Smooth muscle cell (in vitro differentiated cells): ENCODE results near the gene MFN1. TPM values are rescaled to one million over a fixed set of nuclear protein-coding genes. Genes with fewer than 3 reads are reported as not detected.

Source experiments
- DNase-seq: peaks from one replicate; lab custom pipeline; 2025; ENCODE audit not compliant: unreplicated experiment; lab: John Stamatoyannopoulos, UW
- H2AFZ ChIP-seq: fragments of 200-600 bp; sonication (generic); 2 replicates; pipeline ENCODE4 v1.6.0; 2016; ENCODE audit warnings: antibody characterized with exemption, low read depth, mild to moderate bottlenecking
- H3F3A ChIP-seq: fragments of 200-600 bp; sonication (generic); 2 replicates; pipeline ENCODE4 v1.6.0; 2017; ENCODE audit warnings: antibody characterized with exemption, low read depth
- H3K27ac ChIP-seq: fragments of 200-600 bp; sonication (generic); 2 replicates; pipeline ENCODE4 v1.5.1; 2016; ENCODE audit warnings: low read depth, mild to moderate bottlenecking
- H3K27me3 ChIP-seq: fragments of 200-600 bp; sonication (generic); 2 replicates; pipeline ENCODE4 v1.6.1; 2016; ENCODE audit warnings: low read depth, mild to moderate bottlenecking
- H3K36me3 ChIP-seq: fragments of 200-600 bp; sonication (generic); 2 replicates; pipeline ENCODE4 v1.5.1; 2016; ENCODE audit warnings: low read depth
- H3K4me1 ChIP-seq: fragments of 200-600 bp; sonication (generic); 2 replicates; pipeline ENCODE4 v1.5.1; 2016; ENCODE audit warnings: low read depth
- H3K4me2 ChIP-seq: fragments of 200-600 bp; sonication (generic); 2 replicates; pipeline ENCODE4 v1.6.0; 2016; ENCODE audit warnings: mild to moderate bottlenecking
- H3K4me3 ChIP-seq: fragments of 200-600 bp; sonication (generic); 2 replicates; pipeline ENCODE4 v1.5.1; 2016; ENCODE audit warnings: mild to moderate bottlenecking
- H3K79me2 ChIP-seq: fragments of 200-600 bp; sonication (generic); 2 replicates; pipeline ENCODE4 v1.6.0; 2016; ENCODE audit warnings: low read depth, mild to moderate bottlenecking
- H3K9ac ChIP-seq: fragments of 200-600 bp; sonication (generic); 2 replicates; pipeline ENCODE4 v1.6.0; 2016; ENCODE audit warnings: low read depth
- H3K9me3 ChIP-seq: fragments of 200-600 bp; sonication (generic); replicated peaks from 2 replicates; pipeline ENCODE4 v1.5.1; 2016; ENCODE audit warnings: low read depth
- H4K20me1 ChIP-seq: fragments of 200-600 bp; sonication (generic); 2 replicates; pipeline ENCODE4 v1.6.0; 2016; ENCODE audit warnings: low read depth
- WGBS: methylation state at CpG from one replicate; pipeline ENCODE4 v1.1.7; 2016; ENCODE audit warnings: low lambda C conversion rate; 5-methylcytosine and 5-hydroxymethylcytosine counted together
- polyA plus RNA-seq: library from polyadenylated mRNA; unstranded; fragments of >200 nt; fragmentation: Nextera tagmentation; extraction: Ambion mirVana; gene quantifications from 2 replicates; pipeline ENCODE4 v1.2.1, GENCODE V29; 2016
- total RNA-seq: library from RNA; depleted of rRNA; stranded (reverse); fragments of >200 nt; gene quantifications from 2 replicates; pipeline ENCODE4 v1.2.3, GENCODE V29; 2014
- TF ChIP-seq, protein P1 (sequence below): fragments of 200-600 bp; sonication (generic); IDR thresholded peaks from 2 replicates; pipeline ENCODE4 v1.5.1; 2017; ENCODE audit warnings: borderline replicate concordance, mild to moderate bottlenecking, antibody characterized with exemption; ENCODE audit not compliant: insufficient read depth, poor library complexity, severe bottlenecking

MFN1 gene
- total and polyA plus RNA-seq, 2 experiments from 2014 or later, result 14.6 to 46.4 TPM

GRCh38 chr3:179432451-179432850 is 84.9 kb downstream of the MFN1 start:
- 94% methylated on average over 1 of the region's 1 CpG for WGBS
- no peaks in the 10 kb centered on the region for H3F3A ChIP-seq
- H3K9me3 ChIP-seq, result no peaks in the 10 kb centered on the region
- no peaks in the 10 kb centered on the region for H3K36me3 ChIP-seq
- no peak overlapping the region for H2AFZ ChIP-seq
- H3K27me3 ChIP-seq, result no peaks in the 10 kb centered on the region
- no peak overlapping the region for H3K27ac ChIP-seq
- H3K9ac ChIP-seq, result no peak overlapping the region
- peaks cover 96% of the 10 kb centered on the region for H4K20me1 ChIP-seq
- peaks cover 3% of the 10 kb centered on the region for H3K4me1 ChIP-seq
- H3K4me3 ChIP-seq, result no peak overlapping the region
- TF ChIP-seq, protein P1, sequence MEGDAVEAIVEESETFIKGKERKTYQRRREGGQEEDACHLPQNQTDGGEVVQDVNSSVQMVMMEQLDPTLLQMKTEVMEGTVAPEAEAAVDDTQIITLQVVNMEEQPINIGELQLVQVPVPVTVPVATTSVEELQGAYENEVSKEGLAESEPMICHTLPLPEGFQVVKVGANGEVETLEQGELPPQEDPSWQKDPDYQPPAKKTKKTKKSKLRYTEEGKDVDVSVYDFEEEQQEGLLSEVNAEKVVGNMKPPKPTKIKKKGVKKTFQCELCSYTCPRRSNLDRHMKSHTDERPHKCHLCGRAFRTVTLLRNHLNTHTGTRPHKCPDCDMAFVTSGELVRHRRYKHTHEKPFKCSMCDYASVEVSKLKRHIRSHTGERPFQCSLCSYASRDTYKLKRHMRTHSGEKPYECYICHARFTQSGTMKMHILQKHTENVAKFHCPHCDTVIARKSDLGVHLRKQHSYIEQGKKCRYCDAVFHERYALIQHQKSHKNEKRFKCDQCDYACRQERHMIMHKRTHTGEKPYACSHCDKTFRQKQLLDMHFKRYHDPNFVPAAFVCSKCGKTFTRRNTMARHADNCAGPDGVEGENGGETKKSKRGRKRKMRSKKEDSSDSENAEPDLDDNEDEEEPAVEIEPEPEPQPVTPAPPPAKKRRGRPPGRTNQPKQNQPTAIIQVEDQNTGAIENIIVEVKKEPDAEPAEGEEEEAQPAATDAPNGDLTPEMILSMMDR, result no peak
- DNase-seq, result no peak
- peaks cover 100% of the 10 kb centered on the region for H3K79me2 ChIP-seq
- no peak overlapping the region for H3K4me2 ChIP-seq

DNA sequence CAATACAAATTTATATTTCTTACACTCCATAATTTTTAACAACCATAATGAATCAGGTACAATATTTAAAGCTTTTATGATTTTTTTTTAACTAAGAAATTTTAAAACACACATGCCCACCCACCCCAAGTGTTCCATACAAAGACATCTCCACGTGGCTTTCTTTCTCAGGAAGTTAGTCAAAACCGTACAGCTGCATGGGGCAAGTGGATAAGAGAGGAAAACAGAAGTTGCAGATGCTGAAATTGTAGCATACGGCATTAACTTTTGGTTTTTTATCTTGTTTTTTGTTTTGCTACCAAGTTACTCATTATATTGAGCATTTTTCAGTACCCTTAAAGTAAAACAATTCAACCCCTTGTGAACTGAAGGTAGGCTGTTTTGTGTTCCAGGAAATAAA is 89.0 kb downstream of the MFN1 start:
- Histone ChIP-seq H3K9ac (no peak overlapping the region), H3K27me3 (no peaks in the 10 kb centered on the region), H3K4me2 (no peak overlapping the region), H3F3A (no peaks in the 10 kb centered on the region), H3K4me1 (peaks cover 3% of the 10 kb centered on the region), H3K4me3 (no peak overlapping the region), H3K36me3 (no peaks in the 10 kb centered on the region), H3K79me2 (peaks cover 99% of the 10 kb centered on the region), H4K20me1 (peaks cover 97% of the 10 kb centered on the region), H3K27ac (no peak overlapping the region), H3K9me3 (no peaks in the 10 kb centered on the region), H2AFZ (no peak overlapping the region)
- 83% methylated on average over 3 of the region's 3 CpGs for WGBS
- TF ChIP-seq, protein P1, result no peak
- DNase-seq, result no peak

DNA sequence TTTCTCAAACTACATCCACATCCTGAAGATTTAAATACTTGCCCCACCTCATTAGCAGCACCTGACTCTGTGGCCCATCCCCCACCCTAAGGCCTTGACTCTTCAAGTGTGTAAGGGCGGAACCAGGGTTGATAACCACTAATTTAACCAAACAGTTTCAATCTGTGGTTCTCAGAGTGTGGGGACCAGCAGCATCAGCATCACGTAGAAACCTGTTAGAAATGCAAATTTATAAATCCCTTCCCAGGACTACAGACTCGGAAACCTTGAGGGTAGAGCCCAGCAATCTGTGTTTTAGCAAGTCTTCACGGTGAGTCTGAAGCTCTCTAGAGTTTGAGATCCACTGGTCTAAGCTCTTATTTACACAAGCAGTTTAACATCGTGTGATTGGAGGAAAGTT is 91.3 kb downstream of the MFN1 start:
- H3K4me3 ChIP-seq, result no peak overlapping the region
- H3K4me2 ChIP-seq, result no peak overlapping the region
- H3K27ac ChIP-seq, result no peak overlapping the region
- no peaks in the 10 kb centered on the region for H3K36me3 ChIP-seq
- DNase-seq, result no peak
- no peaks in the 10 kb centered on the region for H3K27me3 ChIP-seq
- peaks cover 99% of the 10 kb centered on the region for H3K79me2 ChIP-seq
- no peaks in the 10 kb centered on the region for H3K9me3 ChIP-seq
- TF ChIP-seq, protein P1, result no peak
- H2AFZ ChIP-seq, result no peak overlapping the region
- H3K4me1 ChIP-seq, result peaks cover 3% of the 10 kb centered on the region
- H4K20me1 ChIP-seq, result peaks cover 97% of the 10 kb centered on the region
- WGBS, result 65% methylated on average over 5 of the region's 5 CpGs
- H3K9ac ChIP-seq, result no peak overlapping the region
- H3F3A ChIP-seq, result no peaks in the 10 kb centered on the region

Other genes starting within 250 kb of the MFN1 start
- 19.6 and 21.3 TPM in 2 replicates for gene PIK3CA, start 199.4 kb upstream of the MFN1 start, total RNA-seq
- gene PIK3CA, start 199.4 kb upstream of the MFN1 start, polyA plus RNA-seq, result 5.7 and 6.1 TPM in 2 replicates
- 0.49 and 2.3 TPM in 2 replicates for gene KCNMB3, start 96.6 kb upstream of the MFN1 start, total RNA-seq
- gene KCNMB3, start 96.6 kb upstream of the MFN1 start, polyA plus RNA-seq, result 1.9 TPM in 1 of 2 replicates, not detected in the other
- 40.4 and 63.3 TPM in 2 replicates for gene ZNF639, start 24.7 kb upstream of the MFN1 start, total RNA-seq
- 26.8 and 28.5 TPM in 2 replicates for gene ZNF639, start 24.7 kb upstream of the MFN1 start, polyA plus RNA-seq
- 56.2 and 70.3 TPM in 2 replicates for gene GNB4, start 103.8 kb downstream of the MFN1 start, total RNA-seq
- 18.3 and 33.1 TPM in 2 replicates for gene GNB4, start 103.8 kb downstream of the MFN1 start, polyA plus RNA-seq
- 62.1 and 66.5 TPM in 2 replicates for gene ACTL6A, start 215.2 kb downstream of the MFN1 start, total RNA-seq
- gene ACTL6A, start 215.2 kb downstream of the MFN1 start, polyA plus RNA-seq, result 75.0 and 76.6 TPM in 2 replicates